Measurements from ENCODE around the gene RPL29.
"Not testable (repeated sequence)": the region's sequence is repeated elsewhere in the genome, so short reads cannot be mapped to it uniquely, and the experiment has no call there.

Gene RPL29

GRCh38 chr3:51992017-51992682 lies 3.5 kb downstream of the RPL29 start:
- no peak for DNase-seq (ENCODE audit: low read depth, low spot score)
- in situ Hi-C loops (cut with HindIII; ENCODE audit: low sequenced_read_pairs) = no loop called here
- TF ChIP-seq CTCF (IDR thresholded peaks at IDR 0.05; ENCODE audit: low read depth, low read length) = no peak
- H3K4me3 ChIP-seq (ENCODE audit: low read depth, low read length) = no peak overlapping the region

- DNase-seq (ENCODE audit: low read depth, low spot score); H3K4me3 ChIP-seq (ENCODE audit: low read depth, low read length); in situ Hi-C loops (cut with HindIII; ENCODE audit: low sequenced_read_pairs): not testable (repeated sequence)
These were observed 5.2 kb downstream of the RPL29 start for GRCh38 chr3:51990501-51990971.

- no peak overlapping the region for H3K4me3 ChIP-seq (ENCODE audit: low read depth, low read length)
- no peak for DNase-seq (ENCODE audit: low read depth, low spot score)
- in situ Hi-C loops (cut with HindIII; ENCODE audit: low sequenced_read_pairs) = no loop called here
- TF ChIP-seq CTCF (IDR thresholded peaks at IDR 0.05; ENCODE audit: low read depth, low read length) = no peak
These were observed 7.2 kb downstream of the RPL29 start for GRCh38 chr3:51988286-51989146.

- in situ Hi-C loops (cut with HindIII; ENCODE audit: low sequenced_read_pairs) = no loop called here
- TF ChIP-seq CTCF (IDR thresholded peaks at IDR 0.05; ENCODE audit: low read depth, low read length) = no peak
- DNase-seq (ENCODE audit: low read depth, low spot score) = no peak
- H3K4me3 ChIP-seq (ENCODE audit: low read depth, low read length) = no peak overlapping the region
These were observed 8.1 kb downstream of the RPL29 start for GRCh38 chr3:51987568-51987967.

GRCh38 chr3:51986010-51986947 lies 9.4 kb downstream of the RPL29 start:
- TF ChIP-seq CTCF (IDR thresholded peaks at IDR 0.05; ENCODE audit: low read depth, low read length) = no peak
- in situ Hi-C loops (cut with HindIII; ENCODE audit: low sequenced_read_pairs) = no loop called here
- no peak for DNase-seq (ENCODE audit: low read depth, low spot score)

GRCh38 chr3:51985063-51985462 lies 10.6 kb downstream of the RPL29 start:
- no peak overlapping the region for H3K4me3 ChIP-seq (ENCODE audit: low read depth, low read length)
- DNase-seq (ENCODE audit: low read depth, low spot score) = no peak
- no peak for TF ChIP-seq CTCF (IDR thresholded peaks at IDR 0.05; ENCODE audit: low read depth, low read length)
- in situ Hi-C loops (cut with HindIII; ENCODE audit: low sequenced_read_pairs) = no loop called here

More at GRCh38 chr3:51986010-51986947, 9.4 kb downstream of the RPL29 start:
- no peak overlapping the region for H3K4me3 ChIP-seq (ENCODE audit: low read depth, low read length)

Data from astrocyte of the spinal cord (primary cell).